GM12878 (cell line): ENCODE measurements around the gene TMEM132D. TPM values are rescaled to one million over a fixed set of nuclear protein-coding genes. Genes with fewer than 3 reads are reported as not detected.

ENCODE experiments used
- ATAC-seq: fragments of 200-7000 bp; cut with Tn5 transposase; 3 replicates; pipeline ENCODE4 v1.9.1; 2020; ENCODE audit warnings: mild to moderate bottlenecking, moderate library complexity
- BruUV-seq: library from RNA; stranded (reverse); fragments of 400-500 nt; replicated peaks from 2 replicates; lab custom pipeline; 2021; lab: Mats Ljungman, UMichigan
- CTCF ChIA-PET: fragments of 300-600 bp; sonication (Branson Sonifier 250); formaldehyde crosslinking; extraction: SDS; loops from one replicate; lab custom pipeline; 2021; ENCODE audit warnings: inconsistent platforms; lab: Yijun Ruan, JAX
- POLR2A ChIA-PET: fragments of 350-600 bp; formaldehyde crosslinking; extraction: SDS; loops from one replicate; lab custom pipeline; 2021; ENCODE audit warnings: inconsistent platforms; lab: Charles Lee
- RAD21 ChIA-PET: fragments of 300-600 bp; sonication (Branson Sonifier 250); formaldehyde crosslinking; loops from one replicate; lab custom pipeline; 2023; ENCODE audit warnings: antibody characterized with exemption; ENCODE audit not compliant: unreplicated experiment; lab: Charles Lee
- SMC1A ChIA-PET: fragments of 300-600 bp; sonication (Branson Sonifier 250); formaldehyde crosslinking; loops from one replicate; lab custom pipeline; 2023; ENCODE audit not compliant: unreplicated experiment, uncharacterized antibody; lab: Charles Lee
- DNase-seq: peaks from one replicate; pipeline ENCODE4 v3.0.0-alpha.2; 2011; ENCODE audit warnings: low read depth, low spot score
- FAIRE-seq: peaks from 3 replicates; lab custom pipeline; 2011; peaks lifted over from hg19 to GRCh38; lab: Jason Lieb, UNC
- H2AFZ ChIP-seq: 2 replicates; pipeline ENCODE4 v1.6.0; 2011; ENCODE audit warnings: low read depth, low read length, control low read depth; ENCODE audit not compliant: control insufficient read depth
- H3K27ac ChIP-seq: 2 replicates; pipeline ENCODE4 v1.5.1; 2011; ENCODE audit warnings: control low read depth; ENCODE audit not compliant: control insufficient read depth, insufficient read depth
- H3K27me3 ChIP-seq, 2 experiments: replicated peaks in 1 of 2; 2 replicates each; pipeline versions ENCODE4 v1.6.0 to v1.6.1; 2011; ENCODE audit warnings: low read length in 1 of 2; ENCODE audit not compliant: control insufficient read depth in 2 of 2, insufficient read depth in 2 of 2
- H3K36me3 ChIP-seq, 2 experiments: 2 replicates each; pipeline ENCODE4 v1.5.1; 2011; ENCODE audit warnings: low read length in 1 of 2; ENCODE audit not compliant: control insufficient read depth in 2 of 2, insufficient read depth in 2 of 2
- H3K4me1 ChIP-seq: 2 replicates; pipeline ENCODE4 v1.6.1; 2011; ENCODE audit warnings: mild to moderate bottlenecking, low read length, moderate library complexity, mixed read lengths; ENCODE audit not compliant: control insufficient read depth, insufficient read depth
- H3K4me2 ChIP-seq: 2 replicates; pipeline ENCODE4 v1.6.0; 2011; ENCODE audit warnings: control low read depth; ENCODE audit not compliant: control insufficient read depth, insufficient read depth
- H3K4me3 ChIP-seq: fragments of 200-600 bp; sonication (generic); 2 replicates; pipeline ENCODE4 v1.5.1; 2016
- H3K79me2 ChIP-seq: 2 replicates; pipeline ENCODE4 v1.6.0; 2011; ENCODE audit warnings: low read length; ENCODE audit not compliant: control insufficient read depth, insufficient read depth
- H3K9ac ChIP-seq: 2 replicates; pipeline ENCODE4 v1.8.0; 2011; ENCODE audit warnings: low read length, control low read depth, mixed read lengths; ENCODE audit not compliant: control insufficient read depth, insufficient read depth
- H3K9me3 ChIP-seq: replicated peaks from 3 replicates; pipeline ENCODE4 v1.5.1; 2011; ENCODE audit warnings: mild to moderate bottlenecking, low read length; ENCODE audit not compliant: control insufficient read depth, insufficient read depth
- H4K20me1 ChIP-seq: 2 replicates; pipeline ENCODE4 v1.6.0; 2011; ENCODE audit not compliant: control insufficient read depth, insufficient read depth
- MEF2B ChIP-seq: fragments of 450-650 bp; IDR thresholded peaks from 2 replicates; pipeline ENCODE4 v1.6.1; 2018; ENCODE audit warnings: mild to moderate bottlenecking, moderate library complexity; ENCODE audit not compliant: partially characterized antibody, poor library complexity, severe bottlenecking
- MTA2 ChIP-seq: fragments of 450-650 bp; IDR thresholded peaks from 2 replicates; pipeline ENCODE4 v1.6.1; 2016; ENCODE audit warnings: low read depth, mild to moderate bottlenecking, moderate library complexity
- MTA3 ChIP-seq: IDR thresholded peaks from 2 replicates; pipeline ENCODE4 v1.6.1; 2012; ENCODE audit warnings: low read length, inconsistent platforms, borderline replicate concordance
- PAX8 ChIP-seq: fragments of 450-650 bp; IDR thresholded peaks from 2 replicates; pipeline ENCODE4 v1.6.1; 2017; ENCODE audit warnings: mild to moderate bottlenecking, moderate library complexity
- RB1 ChIP-seq: fragments of 450-650 bp; formaldehyde crosslinking; IDR thresholded peaks from 2 replicates; pipeline ENCODE4 v1.6.1; 2017; ENCODE audit warnings: mild to moderate bottlenecking, borderline replicate concordance
- SREBF1 ChIP-seq: IDR thresholded peaks from 2 replicates; pipeline ENCODE4 v1.6.1; 2012; ENCODE audit warnings: mild to moderate bottlenecking, low read length
- TCF7 ChIP-seq: IDR thresholded peaks from 2 replicates; pipeline ENCODE4 v1.6.1; 2014; ENCODE audit warnings: antibody characterized with exemption, borderline replicate concordance
- WRNIP1 ChIP-seq: IDR thresholded peaks from 2 replicates; pipeline ENCODE4 v1.6.1; 2011; ENCODE audit warnings: low read depth, low read length, improper control_type of control experiment, borderline replicate concordance
- WGBS: methylation state at CpG from one replicate; pipeline ENCODE4 v1.1.6; 2016; ENCODE audit warnings: low lambda C conversion rate; ENCODE audit not compliant: insufficient replicate concordance, insufficient coverage; ENCODE audit errors: missing lambda C conversion rate; 5-methylcytosine and 5-hydroxymethylcytosine counted together
- in situ Hi-C: fragments of 300-500 bp; cut with MboI; formaldehyde crosslinking; loops from 9 replicates; pipeline ENCODE4 v1.14.3; 2018; ENCODE audit warnings: mixed read lengths
- intact Hi-C: fragments of 100-400 bp; cut with micrococcal nuclease; formaldehyde crosslinking; loops from one replicate; pipeline ENCODE4 v1.14.2; 2022; ENCODE audit not compliant: unreplicated experiment
- polyA plus RNA-seq, 11 experiments: library from polyadenylated mRNA; depleted of rRNA in 4 of 11; unstranded in 6 of 11; stranded (reverse) in 5 of 11; fragments of >200 nt; fragmentation: Nextera tagmentation in 4 of 11; fragmentation: Illumina TruSeq in 1 of 11; extraction: Ambion mirVana in 4 of 11; extraction: Trizol in 1 of 11; gene quantifications; 1 replicate in 1 of 11; 2 replicates in 10 of 11; pipeline versions ENCODE4 v1.2.1 to v1.2.3, GENCODE V29; 2011 to 2016; ENCODE audit warnings: inconsistent platforms in 2 of 11, missing spikeins in 2 of 11, low read depth in 1 of 11
- total RNA-seq, 4 experiments: library from RNA; depleted of rRNA in 3 of 4; stranded (reverse); fragments of >200 nt in 3 of 4; fragmentation: Illumina TruSeq in 1 of 4; extraction: Trizol in 1 of 4; gene quantifications; 2 replicates each; pipeline versions ENCODE4 v1.2.1 to v1.2.3, GENCODE V29; 2013 to 2021
- TF ChIP-seq, protein P1 (sequence below): fragments of 450-650 bp; IDR thresholded peaks from 2 replicates; pipeline ENCODE4 v1.6.1; 2017; ENCODE audit warnings: antibody characterized with exemption, mild to moderate bottlenecking, moderate library complexity
- TF ChIP-seq, protein P2 (sequence below): fragments of 450-650 bp; IDR thresholded peaks from 2 replicates; pipeline ENCODE4 v1.6.1; 2018; ENCODE audit warnings: borderline replicate concordance, mild to moderate bottlenecking; ENCODE audit not compliant: partially characterized antibody

The TMEM132D gene
- total and polyA plus RNA-seq, 10 of the 15 experiments (the other 5 are each of a cell fraction or from before 2014, with no cell fraction given), result under 0.01 to 0.12 (median 0.02) TPM; not detected in 3

DNA sequence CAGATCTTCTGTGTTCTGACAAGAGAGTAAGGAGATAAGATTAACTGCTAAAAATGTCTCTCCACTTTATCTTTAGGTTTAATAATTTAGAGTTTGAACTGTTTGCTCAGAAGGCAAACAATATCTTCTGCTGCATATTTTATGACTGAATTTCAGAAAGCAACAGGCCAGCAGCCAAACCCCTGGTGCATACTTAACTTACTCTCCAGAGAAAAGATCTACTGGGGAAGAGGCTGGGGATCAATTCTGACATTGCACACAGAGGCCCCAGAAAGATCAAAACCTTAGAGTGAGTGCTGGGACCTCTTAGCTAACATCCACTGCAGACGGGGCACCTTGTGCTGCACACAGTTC lies 518.2 kb downstream of the TMEM132D start:
- Histone ChIP-seq H3K4me1 (no peaks in the 10 kb centered on the region), H3K4me3 (no peak overlapping the region), H3K9ac (no peak overlapping the region), H2AFZ (no peak overlapping the region), H3K27ac (no peak overlapping the region), H3K4me2 (no peak overlapping the region), H3K79me2 (no peaks in the 10 kb centered on the region), H3K27me3 (no peaks in the 10 kb centered on the region), H4K20me1 (no peaks in the 10 kb centered on the region), H3K36me3 (no peaks in the 10 kb centered on the region), H3K9me3 (no peaks in the 10 kb centered on the region; the same call in 2 of the 3 replicates)
- intact Hi-C loops, result no loop called here
- TF ChIP-seq PAX8, result no peak
- no peak for TF ChIP-seq MTA2
- TF ChIP-seq TCF7, result no peak
- TF ChIP-seq, protein P1, sequence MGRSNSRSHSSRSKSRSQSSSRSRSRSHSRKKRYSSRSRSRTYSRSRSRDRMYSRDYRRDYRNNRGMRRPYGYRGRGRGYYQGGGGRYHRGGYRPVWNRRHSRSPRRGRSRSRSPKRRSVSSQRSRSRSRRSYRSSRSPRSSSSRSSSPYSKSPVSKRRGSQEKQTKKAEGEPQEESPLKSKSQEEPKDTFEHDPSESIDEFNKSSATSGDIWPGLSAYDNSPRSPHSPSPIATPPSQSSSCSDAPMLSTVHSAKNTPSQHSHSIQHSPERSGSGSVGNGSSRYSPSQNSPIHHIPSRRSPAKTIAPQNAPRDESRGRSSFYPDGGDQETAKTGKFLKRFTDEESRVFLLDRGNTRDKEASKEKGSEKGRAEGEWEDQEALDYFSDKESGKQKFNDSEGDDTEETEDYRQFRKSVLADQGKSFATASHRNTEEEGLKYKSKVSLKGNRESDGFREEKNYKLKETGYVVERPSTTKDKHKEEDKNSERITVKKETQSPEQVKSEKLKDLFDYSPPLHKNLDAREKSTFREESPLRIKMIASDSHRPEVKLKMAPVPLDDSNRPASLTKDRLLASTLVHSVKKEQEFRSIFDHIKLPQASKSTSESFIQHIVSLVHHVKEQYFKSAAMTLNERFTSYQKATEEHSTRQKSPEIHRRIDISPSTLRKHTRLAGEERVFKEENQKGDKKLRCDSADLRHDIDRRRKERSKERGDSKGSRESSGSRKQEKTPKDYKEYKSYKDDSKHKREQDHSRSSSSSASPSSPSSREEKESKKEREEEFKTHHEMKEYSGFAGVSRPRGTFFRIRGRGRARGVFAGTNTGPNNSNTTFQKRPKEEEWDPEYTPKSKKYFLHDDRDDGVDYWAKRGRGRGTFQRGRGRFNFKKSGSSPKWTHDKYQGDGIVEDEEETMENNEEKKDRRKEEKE, result no peak
- TF ChIP-seq, protein P2, sequence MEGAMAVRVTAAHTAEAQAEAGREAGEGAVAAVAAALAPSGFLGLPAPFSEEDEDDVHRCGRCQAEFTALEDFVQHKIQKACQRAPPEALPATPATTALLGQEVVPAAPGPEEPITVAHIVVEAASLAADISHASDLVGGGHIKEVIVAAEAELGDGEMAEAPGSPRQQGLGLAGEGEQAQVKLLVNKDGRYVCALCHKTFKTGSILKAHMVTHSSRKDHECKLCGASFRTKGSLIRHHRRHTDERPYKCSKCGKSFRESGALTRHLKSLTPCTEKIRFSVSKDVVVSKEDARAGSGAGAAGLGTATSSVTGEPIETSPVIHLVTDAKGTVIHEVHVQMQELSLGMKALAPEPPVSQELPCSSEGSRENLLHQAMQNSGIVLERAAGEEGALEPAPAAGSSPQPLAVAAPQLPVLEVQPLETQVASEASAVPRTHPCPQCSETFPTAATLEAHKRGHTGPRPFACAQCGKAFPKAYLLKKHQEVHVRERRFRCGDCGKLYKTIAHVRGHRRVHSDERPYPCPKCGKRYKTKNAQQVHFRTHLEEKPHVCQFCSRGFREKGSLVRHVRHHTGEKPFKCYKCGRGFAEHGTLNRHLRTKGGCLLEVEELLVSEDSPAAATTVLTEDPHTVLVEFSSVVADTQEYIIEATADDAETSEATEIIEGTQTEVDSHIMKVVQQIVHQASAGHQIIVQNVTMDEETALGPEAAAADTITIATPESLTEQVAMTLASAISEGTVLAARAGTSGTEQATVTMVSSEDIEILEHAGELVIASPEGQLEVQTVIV, result no peak
- no peak for TF ChIP-seq MTA3
- TF ChIP-seq MEF2B, result no peak
- TF ChIP-seq RB1, result no peak
- TF ChIP-seq WRNIP1, result no peak
- no peak for TF ChIP-seq SREBF1
- ChIA-PET CTCF (interaction anchor here (0.9 kb wide), 1 partner anchor 12 kb away, joined by 3 read pairs; no protein-coding TSS in a partner anchor), RAD21 (no interaction called here), POLR2A (no interaction called here), SMC1A (no interaction called here)
- BruUV-seq, result no TSS peak
- in situ Hi-C loops, result no loop called here
- ATAC-seq (no peak), FAIRE-seq (no peak), DNase-seq (no peak)
- 35% methylated on average over 1 of the region's 1 CpG for whole genome bisulfite sequencing
